HepG2 (cell line): ENCODE measurements around the gene DUSP9. TPM values are rescaled to one million over a fixed set of nuclear protein-coding genes. Genes with fewer than 3 reads are reported as not detected.

Experiments used
- ARNTL ChIP-seq: sonication (generic); formaldehyde crosslinking; IDR thresholded peaks from 2 replicates; pipeline ENCODE4 v1.4.0; 2020; ENCODE audit warnings: mild to moderate bottlenecking, missing genetic modification reagents
- ELK4 ChIP-seq: sonication (generic); formaldehyde crosslinking; IDR thresholded peaks from 2 replicates; pipeline ENCODE4 v1.9.0; 2021; ENCODE audit warnings: missing genetic modification reagents, borderline replicate concordance
- HNF1A ChIP-seq, 2 experiments: sonication (generic) in 1 of 2; formaldehyde crosslinking in 1 of 2; IDR thresholded peaks; 2 replicates each; pipeline versions ENCODE4 v1.4.0 to v1.6.1; 2016 to 2020; ENCODE audit warnings: borderline replicate concordance in 1 of 2, low read depth in 1 of 2, mild to moderate bottlenecking in 1 of 2, missing genetic modification reagents in 1 of 2
- HNF1B ChIP-seq: sonication (generic); formaldehyde crosslinking; IDR thresholded peaks from 2 replicates; pipeline ENCODE4 v1.5.1; 2020; ENCODE audit warnings: mild to moderate bottlenecking, moderate library complexity, missing genetic modification reagents
- IRF1 ChIP-seq: sonication (generic); formaldehyde crosslinking; IDR thresholded peaks from 2 replicates; pipeline ENCODE4 v1.4.0; 2020; ENCODE audit warnings: low read depth, mild to moderate bottlenecking, missing genetic modification reagents
- RARA ChIP-seq: IDR thresholded peaks from 2 replicates; pipeline ENCODE4 v1.6.1; 2016; ENCODE audit warnings: missing genetic modification reagents, missing compliant biosample characterization
- RFX1 ChIP-seq: fragments of 450-650 bp; IDR thresholded peaks from 2 replicates; pipeline ENCODE4 v1.6.1; 2017
- RFX5 ChIP-seq: IDR thresholded peaks from 2 replicates; pipeline ENCODE4 v1.6.1; 2011; ENCODE audit warnings: low read depth, low read length, improper control_type of control experiment
- ZBTB49 ChIP-seq: sonication (generic); formaldehyde crosslinking; IDR thresholded peaks from 2 replicates; pipeline ENCODE4 v1.4.0; 2020; ENCODE audit warnings: missing genetic modification reagents, borderline replicate concordance
- ZNF160 ChIP-seq: sonication (generic); formaldehyde crosslinking; IDR thresholded peaks from 2 replicates; pipeline ENCODE4 v1.8.0; 2022; ENCODE audit warnings: mild to moderate bottlenecking, inconsistent platforms, missing genetic modification reagents
- ZNF800 ChIP-seq: sonication (generic); formaldehyde crosslinking; IDR thresholded peaks from 2 replicates; pipeline ENCODE4 v1.4.0; 2020; ENCODE audit warnings: missing genetic modification reagents
- ZSCAN21 ChIP-seq: sonication (generic); formaldehyde crosslinking; IDR thresholded peaks from 2 replicates; pipeline ENCODE4 v1.8.0; 2022; ENCODE audit warnings: mild to moderate bottlenecking, missing genetic modification reagents, moderate library complexity, borderline replicate concordance
- polyA plus RNA-seq, 8 experiments: library from polyadenylated mRNA; depleted of rRNA in 3 of 8; stranded (reverse) in 7 of 8; unstranded in 1 of 8; fragments of >200 nt; fragmentation: Illumina TruSeq in 4 of 8; extraction: Trizol in 4 of 8; gene quantifications; 2 replicates each; pipeline versions ENCODE4 v1.2.1 to v1.2.3, GENCODE V29; 2011 to 2016; ENCODE audit warnings: low read depth in 4 of 8, missing spikeins in 1 of 8, mixed read lengths in 1 of 8; ENCODE audit not compliant: insufficient read depth in 1 of 8
- total RNA-seq, 5 experiments: library from RNA; depleted of rRNA; stranded (reverse); fragments of >200 nt; fragmentation: Illumina TruSeq; extraction: Trizol; gene quantifications; 2 replicates each; pipeline ENCODE4 v1.2.3, GENCODE V29; 2016; ENCODE audit warnings: low read depth in 1 of 5
- TF ChIP-seq, protein P1 (sequence below): sonication (generic); formaldehyde crosslinking; IDR thresholded peaks from 2 replicates; pipeline ENCODE4 v1.4.0; 2020; ENCODE audit warnings: missing genetic modification reagents

DUSP9 gene
- total and polyA plus RNA-seq, 2 of the 13 experiments (the other 11 are each of a cell fraction or from before 2014, with no cell fraction given) = 235 to 435 TPM

- TF ChIP-seq HNF1A (IDR thresholded peaks at IDR 0.05; ENCODE audit: low read depth) (peak; percentile 31; the same call in 1 of the 2 replicates), HNF1A (CRISPR knock-in tag; IDR thresholded peaks at IDR 0.05; ENCODE audit: borderline replicate concordance) (peak; percentile 85), ELK4 (no peak), RFX1 (no peak), ZSCAN21 (CRISPR knock-in tag) (peak; percentile 49; the same call in 1 of the 2 replicates), ARNTL (CRISPR knock-in tag) (peak; percentile 57; the same call in 1 of the 2 replicates), ZNF160 (no peak), IRF1 (no peak), RARA (peak; percentile 85), ZBTB49 (CRISPR knock-in tag) (no peak), HNF1B (CRISPR knock-in tag) (no peak; the same call in 1 of the 2 replicates), ZNF800 (no peak), RFX5 (no peak)
- TF ChIP-seq, protein P1, sequence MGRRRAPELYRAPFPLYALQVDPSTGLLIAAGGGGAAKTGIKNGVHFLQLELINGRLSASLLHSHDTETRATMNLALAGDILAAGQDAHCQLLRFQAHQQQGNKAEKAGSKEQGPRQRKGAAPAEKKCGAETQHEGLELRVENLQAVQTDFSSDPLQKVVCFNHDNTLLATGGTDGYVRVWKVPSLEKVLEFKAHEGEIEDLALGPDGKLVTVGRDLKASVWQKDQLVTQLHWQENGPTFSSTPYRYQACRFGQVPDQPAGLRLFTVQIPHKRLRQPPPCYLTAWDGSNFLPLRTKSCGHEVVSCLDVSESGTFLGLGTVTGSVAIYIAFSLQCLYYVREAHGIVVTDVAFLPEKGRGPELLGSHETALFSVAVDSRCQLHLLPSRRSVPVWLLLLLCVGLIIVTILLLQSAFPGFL = no peak
These were observed 19.9 kb upstream of the DUSP9 start (continued) for GRCh38 chrX:153626863-153627674.
